ENCODE data around the gene PHLDB1. TPM values are rescaled to one million over a fixed set of nuclear protein-coding genes. Genes with fewer than 3 reads are reported as not detected.
A peak's percentile ranks its signal among the peaks of the same experiment; 100 is the strongest.
"Not testable (repeated sequence)": the region's sequence is repeated elsewhere in the genome, so short reads cannot be mapped to it uniquely, and the experiment has no call there.

The PHLDB1 gene
- total RNA-seq, 1 donor: 132 TPM

DNA sequence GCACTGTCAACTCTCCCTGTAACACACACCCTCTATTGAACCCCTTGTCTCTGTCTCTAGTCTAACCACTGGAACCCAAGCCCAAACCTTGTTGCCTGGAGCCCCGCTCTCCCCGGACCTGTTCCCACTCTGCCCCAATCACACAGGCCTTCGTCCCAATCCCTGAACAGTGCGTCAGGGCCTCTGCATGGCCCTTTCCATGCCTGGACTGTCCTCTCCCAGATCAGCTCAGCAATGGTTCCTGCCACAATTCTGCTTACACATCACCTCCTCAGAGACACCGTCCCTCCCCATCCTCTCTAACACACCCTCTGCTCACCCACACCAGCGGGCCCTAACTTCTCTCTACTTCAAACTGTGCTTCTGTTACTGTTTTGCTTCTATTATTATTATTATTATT is 70.6 kb downstream of the PHLDB1 start:
- TF ChIP-seq, protein P1, sequence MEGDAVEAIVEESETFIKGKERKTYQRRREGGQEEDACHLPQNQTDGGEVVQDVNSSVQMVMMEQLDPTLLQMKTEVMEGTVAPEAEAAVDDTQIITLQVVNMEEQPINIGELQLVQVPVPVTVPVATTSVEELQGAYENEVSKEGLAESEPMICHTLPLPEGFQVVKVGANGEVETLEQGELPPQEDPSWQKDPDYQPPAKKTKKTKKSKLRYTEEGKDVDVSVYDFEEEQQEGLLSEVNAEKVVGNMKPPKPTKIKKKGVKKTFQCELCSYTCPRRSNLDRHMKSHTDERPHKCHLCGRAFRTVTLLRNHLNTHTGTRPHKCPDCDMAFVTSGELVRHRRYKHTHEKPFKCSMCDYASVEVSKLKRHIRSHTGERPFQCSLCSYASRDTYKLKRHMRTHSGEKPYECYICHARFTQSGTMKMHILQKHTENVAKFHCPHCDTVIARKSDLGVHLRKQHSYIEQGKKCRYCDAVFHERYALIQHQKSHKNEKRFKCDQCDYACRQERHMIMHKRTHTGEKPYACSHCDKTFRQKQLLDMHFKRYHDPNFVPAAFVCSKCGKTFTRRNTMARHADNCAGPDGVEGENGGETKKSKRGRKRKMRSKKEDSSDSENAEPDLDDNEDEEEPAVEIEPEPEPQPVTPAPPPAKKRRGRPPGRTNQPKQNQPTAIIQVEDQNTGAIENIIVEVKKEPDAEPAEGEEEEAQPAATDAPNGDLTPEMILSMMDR (IDR thresholded peaks at IDR 0.05; ENCODE audit: insufficient read depth, low read depth, low read length): no peak
- no peak overlapping the region for H3K4me3 ChIP-seq (ENCODE audit: low read depth, low read length)
- DNase-seq (ENCODE audit: low read depth): no peak

DNA sequence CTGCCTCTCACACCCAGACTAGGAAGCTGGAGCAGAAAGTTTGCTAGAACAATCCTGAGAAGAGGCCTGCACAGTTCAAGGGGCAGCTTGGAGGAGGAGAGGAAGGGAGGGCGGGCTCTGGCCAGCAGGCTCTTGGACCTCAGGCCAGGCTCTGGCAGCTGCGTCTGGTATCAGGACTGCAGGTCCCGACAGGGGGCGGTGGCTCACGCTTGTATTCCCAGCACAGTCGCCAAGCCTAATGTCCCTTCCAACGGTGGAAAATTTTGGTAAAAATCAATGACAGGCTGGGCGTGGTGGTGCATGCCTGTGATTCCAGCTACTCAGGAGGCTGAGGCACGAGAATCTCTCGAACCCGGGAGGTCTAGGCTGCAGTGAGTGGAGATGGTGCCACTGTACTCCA is 71.5 kb downstream of the PHLDB1 start:
- TF ChIP-seq, protein P1 (IDR thresholded peaks at IDR 0.05; ENCODE audit: insufficient read depth, low read depth, low read length): peak; percentile 40
- not testable (repeated sequence) for H3K4me3 ChIP-seq (ENCODE audit: low read depth, low read length)
- peak; percentile 34 for DNase-seq (ENCODE audit: low read depth)

DNA sequence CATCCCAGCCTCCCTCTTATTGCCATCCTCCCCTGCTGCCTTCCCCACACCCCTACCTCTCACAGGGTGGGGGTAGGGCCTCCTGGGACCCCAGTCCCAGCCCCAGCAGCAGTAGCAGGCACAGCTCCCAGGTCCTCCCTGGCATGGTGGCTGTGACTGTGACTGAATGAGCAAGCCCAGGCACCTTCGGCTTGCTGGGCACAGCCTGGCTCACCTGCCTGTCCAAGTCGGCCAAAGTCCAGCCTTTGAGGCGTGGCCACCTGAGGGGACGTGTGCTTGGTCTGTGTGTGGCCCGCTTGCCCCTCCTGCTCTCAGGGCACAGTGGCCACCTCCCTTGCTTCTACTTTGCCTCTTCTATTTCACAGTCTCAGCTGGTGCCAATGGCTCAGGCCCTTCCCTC is 72.1 kb downstream of the PHLDB1 start, which contains the start of gene TREH:
TSS of gene TREH (minus strand) at position 168 of the 400 bp plus-strand sequence. CDS start at position 145, 23 bp downstream.
- H3K4me3 ChIP-seq (ENCODE audit: low read depth, low read length): no peak within 1 kb of the TSS
- TF ChIP-seq, protein P1 (IDR thresholded peaks at IDR 0.05; ENCODE audit: insufficient read depth, low read depth, low read length): no peak
- DNase-seq (ENCODE audit: low read depth): no peak

DNA sequence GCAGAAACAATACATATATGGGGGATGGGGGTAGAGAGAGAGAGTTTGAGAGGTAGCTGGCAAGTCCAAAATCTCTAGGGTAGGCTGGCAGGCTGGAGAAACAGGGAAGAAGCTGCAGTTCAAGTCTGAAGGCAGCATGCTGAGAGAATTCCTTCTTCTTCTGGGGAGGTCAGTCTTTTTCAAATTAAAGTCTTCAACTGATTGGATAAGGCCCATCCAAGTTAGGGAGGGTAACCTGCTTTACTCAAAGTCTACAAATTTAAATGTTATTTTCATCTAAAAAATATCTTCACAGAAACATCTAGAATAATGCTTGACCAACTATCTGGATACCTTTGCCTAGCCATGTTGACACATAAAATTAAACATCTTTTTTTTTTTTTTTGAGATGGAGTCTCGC is 75.0 kb downstream of the PHLDB1 start:
- no peak for DNase-seq (ENCODE audit: low read depth)
- TF ChIP-seq, protein P1 (IDR thresholded peaks at IDR 0.05; ENCODE audit: insufficient read depth, low read depth, low read length): no peak
- no peak overlapping the region for H3K4me3 ChIP-seq (ENCODE audit: low read depth, low read length)

DNA sequence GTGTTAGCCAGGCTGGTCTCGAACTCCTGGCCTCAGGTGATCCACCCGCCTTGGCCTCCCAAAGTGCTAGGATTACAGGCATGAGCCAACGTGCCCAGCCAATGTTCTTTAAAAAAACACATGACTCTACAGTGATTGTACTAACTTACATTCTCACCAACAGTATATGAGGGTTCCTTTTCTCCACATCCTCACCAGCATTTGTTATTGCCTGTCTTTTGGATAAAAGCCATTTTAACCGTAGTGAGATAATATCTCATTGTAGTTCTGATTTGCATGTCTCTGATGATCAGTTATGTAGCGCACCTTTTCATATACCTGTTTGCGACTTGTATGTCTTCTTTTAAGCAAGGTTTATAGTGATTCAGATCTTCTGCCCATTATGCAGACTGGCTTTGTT is 75.5 kb downstream of the PHLDB1 start:
- not testable (repeated sequence) for H3K4me3 ChIP-seq (ENCODE audit: low read depth, low read length); DNase-seq (ENCODE audit: low read depth)

DNA sequence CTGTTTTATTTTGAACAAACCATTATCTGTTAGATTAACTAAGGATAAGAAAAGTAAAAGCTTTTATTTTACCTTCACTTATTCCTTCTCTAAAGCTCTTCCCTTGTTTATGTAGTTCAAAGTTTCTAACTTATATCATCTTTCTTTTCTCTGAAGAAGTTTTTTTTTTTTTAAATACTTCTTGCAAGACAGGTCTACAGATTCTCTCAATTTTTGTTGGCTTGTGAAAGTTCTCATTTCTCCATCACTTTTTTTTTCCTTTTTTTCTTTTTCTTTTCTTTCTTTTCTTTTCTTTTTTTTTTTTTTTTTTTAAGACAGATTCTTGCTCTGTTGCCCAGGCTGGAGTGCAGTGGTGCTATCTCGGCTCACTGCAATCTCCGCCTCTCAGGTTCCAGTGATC is 76.8 kb downstream of the PHLDB1 start:
- TF ChIP-seq, protein P1 (IDR thresholded peaks at IDR 0.05; ENCODE audit: insufficient read depth, low read depth, low read length): no peak

DNA sequence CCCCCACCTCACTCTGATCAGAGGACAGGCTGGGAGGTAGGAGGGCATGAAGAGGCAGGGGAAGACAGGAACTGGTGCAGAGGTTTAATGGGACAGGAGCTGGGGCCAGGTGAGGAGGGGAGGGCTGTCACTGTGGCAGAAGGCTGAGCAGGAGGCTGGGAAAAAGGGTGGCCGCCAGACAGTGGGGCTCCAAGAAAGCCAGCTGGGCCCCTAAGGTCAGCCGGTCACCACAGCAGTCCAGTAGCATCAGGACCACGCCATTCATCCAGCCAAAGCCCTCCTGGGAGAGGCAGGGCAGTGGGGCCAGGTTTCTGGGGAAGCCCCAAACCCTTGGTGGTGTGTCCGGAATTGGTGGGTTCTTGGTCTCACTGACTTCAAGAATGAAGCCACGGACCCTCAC is 80.5 kb downstream of the PHLDB1 start:
- TF ChIP-seq, protein P1 (IDR thresholded peaks at IDR 0.05; ENCODE audit: insufficient read depth, low read depth, low read length): no peak
- no peak overlapping the region for H3K4me3 ChIP-seq (ENCODE audit: low read depth, low read length)

More for the DNA sequence above, 76.8 kb downstream of the PHLDB1 start:
- no peak overlapping the region for H3K4me3 ChIP-seq (ENCODE audit: low read depth, low read length)
- DNase-seq (ENCODE audit: low read depth): no peak

DNA sequence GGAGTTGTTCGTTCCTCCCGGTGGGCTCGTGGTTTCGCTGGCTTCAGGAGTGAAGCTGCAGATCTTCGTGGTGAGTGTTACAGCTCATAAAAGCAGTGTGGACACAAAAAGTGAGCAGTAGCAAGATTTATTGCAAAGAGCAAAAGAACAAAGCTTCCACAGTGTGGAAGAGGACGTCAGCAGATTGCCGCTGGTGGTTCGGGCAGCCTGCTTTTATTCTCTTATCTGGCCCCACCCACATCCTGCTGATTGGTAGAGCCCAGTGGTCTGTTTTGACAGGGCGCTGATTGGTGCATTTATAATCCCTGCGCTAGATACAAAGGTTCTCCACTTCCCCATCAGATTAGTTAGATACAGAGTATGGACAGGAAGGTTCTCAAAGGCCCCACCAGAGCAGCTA is 80.9 kb downstream of the PHLDB1 start:
- DNase-seq (ENCODE audit: low read depth); H3K4me3 ChIP-seq (ENCODE audit: low read depth, low read length): not testable (repeated sequence)

More for the DNA sequence above, 80.5 kb downstream of the PHLDB1 start:
- DNase-seq (ENCODE audit: low read depth): no peak

All from fibroblast of villous mesenchyme (primary cell).